Measurements from ENCODE around the gene NEXMIF.

DNA sequence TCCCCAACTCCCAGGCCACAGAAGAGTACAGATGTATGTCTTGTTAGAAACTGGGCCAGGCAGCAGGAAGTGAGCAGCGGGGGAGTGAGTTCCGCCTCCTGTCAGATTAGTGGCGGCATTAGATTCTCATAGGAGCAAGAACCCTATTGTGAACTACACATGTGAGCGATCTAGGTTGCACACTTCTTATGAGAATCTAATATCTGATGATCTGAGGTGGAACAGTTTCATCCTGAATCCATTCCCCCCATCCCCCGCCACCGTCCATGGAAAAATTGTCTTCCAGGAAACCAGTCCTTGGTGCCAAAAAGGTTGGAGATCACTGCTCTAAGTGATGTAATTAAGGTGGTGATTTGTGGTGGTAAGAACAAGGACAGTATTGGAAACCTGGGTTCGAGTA is 24.5 kb upstream of the NEXMIF start:
- TF ChIP-seq, protein P1, sequence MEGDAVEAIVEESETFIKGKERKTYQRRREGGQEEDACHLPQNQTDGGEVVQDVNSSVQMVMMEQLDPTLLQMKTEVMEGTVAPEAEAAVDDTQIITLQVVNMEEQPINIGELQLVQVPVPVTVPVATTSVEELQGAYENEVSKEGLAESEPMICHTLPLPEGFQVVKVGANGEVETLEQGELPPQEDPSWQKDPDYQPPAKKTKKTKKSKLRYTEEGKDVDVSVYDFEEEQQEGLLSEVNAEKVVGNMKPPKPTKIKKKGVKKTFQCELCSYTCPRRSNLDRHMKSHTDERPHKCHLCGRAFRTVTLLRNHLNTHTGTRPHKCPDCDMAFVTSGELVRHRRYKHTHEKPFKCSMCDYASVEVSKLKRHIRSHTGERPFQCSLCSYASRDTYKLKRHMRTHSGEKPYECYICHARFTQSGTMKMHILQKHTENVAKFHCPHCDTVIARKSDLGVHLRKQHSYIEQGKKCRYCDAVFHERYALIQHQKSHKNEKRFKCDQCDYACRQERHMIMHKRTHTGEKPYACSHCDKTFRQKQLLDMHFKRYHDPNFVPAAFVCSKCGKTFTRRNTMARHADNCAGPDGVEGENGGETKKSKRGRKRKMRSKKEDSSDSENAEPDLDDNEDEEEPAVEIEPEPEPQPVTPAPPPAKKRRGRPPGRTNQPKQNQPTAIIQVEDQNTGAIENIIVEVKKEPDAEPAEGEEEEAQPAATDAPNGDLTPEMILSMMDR (optimal IDR thresholded peaks at IDR 0.05 in 1 of 3, IDR thresholded peaks at IDR 0.05 in 1 of 3, conservative IDR thresholded peaks at IDR 0.05 in 1 of 3; ENCODE audit: extremely low read depth in 1 of 3, insufficient read depth in 2 of 3, low read length in 3 of 3), result no peak
- TF ChIP-seq EZH2 (IDR thresholded peaks at IDR 0.05; ENCODE audit: low read length), result no peak
